Neural progenitor cell (in vitro differentiated cells): ENCODE data around the gene S100A14.

Source experiments
- CTCF ChIP-seq: fragments of 200-600 bp; sonication (generic); IDR thresholded peaks from 2 replicates; pipeline ENCODE4 v1.5.1; 2017; ENCODE audit warnings: antibody characterized with exemption, mild to moderate bottlenecking
- EZH2 ChIP-seq: fragments of 200-600 bp; sonication (generic); IDR thresholded peaks from 2 replicates; pipeline ENCODE4 v1.6.1; 2017; ENCODE audit warnings: antibody characterized with exemption, mild to moderate bottlenecking, moderate library complexity
- EZH2phosphoT487 ChIP-seq: fragments of 200-600 bp; sonication (generic); IDR thresholded peaks from 2 replicates; pipeline ENCODE4 v1.6.1; 2017; ENCODE audit warnings: antibody characterized with exemption

- TF ChIP-seq EZH2phosphoT487 = no peak
- no peak for TF ChIP-seq CTCF
- no peak for TF ChIP-seq EZH2
Observed at GRCh38 chr1:153648000-153648643, 32.0 kb upstream of the S100A14 start.
